Left hindlimb (tissue), 1 donor: ENCODE data around the gene SLC25A45.
"Not testable (repeated sequence)": the region's sequence is repeated elsewhere in the genome, so short reads cannot be mapped to it uniquely, and the experiment has no call there.

Source experiments
- DNase-seq: peaks from one replicate; pipeline ENCODE4 v3.0.0-alpha.2; 2018

The SLC25A45 gene

GRCh38 chr11:65420979-65421793, 38.7 kb upstream of the SLC25A45 start:
- DNase-seq: peak; percentile 91

- no peak for DNase-seq
Measured at GRCh38 chr11:65420506-65420905, 38.1 kb upstream of the SLC25A45 start.

- DNase-seq: peak; percentile 92
Measured at GRCh38 chr11:65419772-65420481, 37.5 kb upstream of the SLC25A45 start.

- DNase-seq: peak; percentile 47
Measured at GRCh38 chr11:65419460-65419771, 37.0 kb upstream of the SLC25A45 start.

- peak; percentile 97 for DNase-seq
Measured at GRCh38 chr11:65418681-65419459, 36.4 kb upstream of the SLC25A45 start.

GRCh38 chr11:65418431-65418680, 35.9 kb upstream of the SLC25A45 start:
- peak; percentile 62 for DNase-seq

GRCh38 chr11:65417702-65418430, 35.4 kb upstream of the SLC25A45 start:
- DNase-seq: no peak

- DNase-seq: no peak
Measured at GRCh38 chr11:65416841-65417701, 34.6 kb upstream of the SLC25A45 start.

- DNase-seq: peak; percentile 93
Measured at GRCh38 chr11:65416341-65416824, 33.9 kb upstream of the SLC25A45 start.

GRCh38 chr11:65415499-65416340, 33.3 kb upstream of the SLC25A45 start:
- DNase-seq: no peak

- no peak for DNase-seq
Measured at GRCh38 chr11:65414776-65415498, 32.5 kb upstream of the SLC25A45 start.

GRCh38 chr11:65413077-65413664, 30.7 kb upstream of the SLC25A45 start:
- not testable (repeated sequence) for DNase-seq

GRCh38 chr11:65412271-65413076, 30.0 kb upstream of the SLC25A45 start:
- DNase-seq: no peak

- DNase-seq: no peak
Measured at GRCh38 chr11:65411681-65412070, 29.2 kb upstream of the SLC25A45 start.

GRCh38 chr11:65410936-65411680, 28.7 kb upstream of the SLC25A45 start:
- DNase-seq: no peak

GRCh38 chr11:65404638-65405339, 22.3 kb upstream of the SLC25A45 start:
- peak; percentile 38 for DNase-seq

GRCh38 chr11:65404210-65404609, 21.8 kb upstream of the SLC25A45 start:
- no peak for DNase-seq
